Peyer's patch (tissue), 4 donors: ENCODE measurements around the gene ADAMTSL2. TPM values are rescaled to one million over a fixed set of nuclear protein-coding genes. Genes with fewer than 3 reads are reported as not detected.

Source experiments
- DNase-seq, 3 donors: peaks; one replicate each; pipeline ENCODE4 v3.0.0-alpha.2; 2017 to 2019
- H3K27ac ChIP-seq, 4 donors: fragments of 200-600 bp; sonication (generic); one replicate each; pipeline ENCODE4 v1.5.1; 2016 to 2019
- H3K27me3 ChIP-seq, 2 donors: fragments of 200-600 bp; sonication (generic); one replicate each; pipeline ENCODE4 v1.5.1; 2019
- H3K36me3 ChIP-seq, 3 donors: fragments of 200-600 bp; sonication (generic); one replicate each; pipeline ENCODE4 v1.5.1; 2016 to 2019
- H3K4me1 ChIP-seq, 4 donors: fragments of 200-600 bp; sonication (generic); one replicate each; pipeline ENCODE4 v1.5.1; 2016 to 2019
- H3K4me3 ChIP-seq, 4 donors: fragments of 200-600 bp; sonication (generic); 1 replicate in 3 of 4; 2 replicates in 1 of 4; pipeline ENCODE4 v1.5.1; 2016 to 2019; ENCODE audit warnings: mild to moderate bottlenecking in 1 of 4
- H3K9me3 ChIP-seq, 4 donors: fragments of 200-600 bp; sonication (generic); one replicate each; pipeline ENCODE4 v1.5.1; 2016 to 2019; ENCODE audit warnings: mild to moderate bottlenecking in 1 of 4
- CTCF ChIP-seq, 6 experiments: fragments of 450-650 bp in 4 of 6; fragments of 200-600 bp in 2 of 6; sonication (generic) in 1 of 6; IDR thresholded peaks; one replicate each; pipeline ENCODE4 v1.5.1; 2017 to 2019; ENCODE audit warnings: antibody characterized with exemption in 6 of 6, mild to moderate bottlenecking in 3 of 6, moderate library complexity in 1 of 6
- POLR2A ChIP-seq, 2 donors: fragments of 450-650 bp; IDR thresholded peaks; one replicate each; pipeline ENCODE4 v1.5.1; 2017; ENCODE audit warnings: antibody characterized with exemption in 2 of 2, mild to moderate bottlenecking in 2 of 2, moderate library complexity in 2 of 2
- total RNA-seq, 4 donors: library from RNA; depleted of rRNA; stranded (reverse); fragments of >200 nt; gene quantifications; one replicate each; pipeline ENCODE4 v1.1.0, GENCODE V29; 2016

The ADAMTSL2 gene
- total RNA-seq, 4 donors from 2014 or later, result 0.40 to 14.0 (median 1.8) TPM

- Histone ChIP-seq H3K9me3 (no peaks in the 10 kb centered on the region), H3K36me3 (no peaks in the 10 kb centered on the region), H3K4me3 (no peak overlapping the region), H3K27ac (no peak overlapping the region), H3K4me1 (peaks cover 0 to 4% (median 2%) of the 10 kb centered on the region in 4 donors), H3K27me3 (no peaks in the 10 kb centered on the region)
- DNase-seq, result no peak
- TF ChIP-seq POLR2A (IDR thresholded peaks at IDR 0.05), result no peak
- TF ChIP-seq CTCF (IDR thresholded peaks at IDR 0.05), result no peak
Observed at GRCh38 chr9:133568186-133568585, 33.7 kb downstream of the ADAMTSL2 start.

- Histone ChIP-seq H3K27ac (no peak overlapping the region), H3K27me3 (no peaks in the 10 kb centered on the region), H3K9me3 (no peaks in the 10 kb centered on the region), H3K36me3 (no peaks in the 10 kb centered on the region), H3K4me3 (no peak overlapping the region), H3K4me1 (no peaks in the 10 kb centered on the region)
- no peak for DNase-seq
- no peak for TF ChIP-seq POLR2A (IDR thresholded peaks at IDR 0.05)
- TF ChIP-seq CTCF (IDR thresholded peaks at IDR 0.05), result no peak
Observed at GRCh38 chr9:133569121-133569785, 34.7 kb downstream of the ADAMTSL2 start.

- Histone ChIP-seq H3K4me3 (no peak overlapping the region), H3K36me3 (no peaks in the 10 kb centered on the region), H3K27ac (no peak overlapping the region), H3K27me3 (no peaks in the 10 kb centered on the region), H3K4me1 (no peaks in the 10 kb centered on the region), H3K9me3 (peaks cover 0 to under 1% (median 0%) of the 10 kb centered on the region in 4 donors)
- TF ChIP-seq CTCF (IDR thresholded peaks at IDR 0.05), result no peak
- no peak for TF ChIP-seq POLR2A (IDR thresholded peaks at IDR 0.05)
- no peak for DNase-seq
Observed at GRCh38 chr9:133569891-133570690, 35.6 kb downstream of the ADAMTSL2 start.

GRCh38 chr9:133570691-133571080 is 36.2 kb downstream of the ADAMTSL2 start:
- Histone ChIP-seq H3K27me3 (no peaks in the 10 kb centered on the region), H3K9me3 (peaks cover 0 to 4% (median 0%) of the 10 kb centered on the region in 4 donors), H3K4me1 (no peaks in the 10 kb centered on the region), H3K36me3 (no peaks in the 10 kb centered on the region), H3K4me3 (no peak overlapping the region), H3K27ac (no peak overlapping the region)
- TF ChIP-seq CTCF (IDR thresholded peaks at IDR 0.05), result no peak
- DNase-seq, result no peak

- Histone ChIP-seq H3K4me3 (no peak overlapping the region), H3K4me1 (no peaks in the 10 kb centered on the region), H3K27me3 (no peaks in the 10 kb centered on the region), H3K9me3 (peaks cover 0 to 4% (median 0%) of the 10 kb centered on the region in 4 donors), H3K36me3 (no peaks in the 10 kb centered on the region), H3K27ac (no peak overlapping the region)
- TF ChIP-seq POLR2A (IDR thresholded peaks at IDR 0.05) (no peak), CTCF (IDR thresholded peaks at IDR 0.05) (no peak)
- no peak for DNase-seq
Observed at GRCh38 chr9:133571391-133571890, 36.9 kb downstream of the ADAMTSL2 start.
